ENCODE measurements around the gene DESI1. TPM values are rescaled to one million over a fixed set of nuclear protein-coding genes. Genes with fewer than 3 reads are reported as not detected.

DESI1 gene
- polyA plus RNA-seq, 1 of the 3 experiments (the other 2 are of a cell fraction), result 8.2 TPM

DNA sequence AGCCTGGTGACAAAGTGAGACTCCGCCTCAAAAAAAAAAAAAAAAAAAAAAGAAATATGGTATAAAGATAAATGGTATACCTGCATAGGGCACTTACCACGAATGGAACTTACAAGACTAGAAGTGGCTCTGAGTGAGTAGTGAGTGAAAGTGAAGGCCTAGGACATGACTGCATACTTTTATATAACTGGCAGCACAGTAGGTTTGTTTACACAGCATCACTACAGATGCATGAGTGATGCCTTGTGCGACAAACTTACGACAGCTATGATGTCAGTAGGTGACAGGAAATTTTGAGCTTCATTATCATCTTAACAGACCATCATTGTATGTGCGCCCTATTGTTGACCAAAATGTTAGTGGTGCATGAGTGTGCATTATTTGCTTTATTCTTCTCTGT, 17.9 kb upstream of the DESI1 start:
- DNase-seq, result no peak
- TF ChIP-seq, protein P1, sequence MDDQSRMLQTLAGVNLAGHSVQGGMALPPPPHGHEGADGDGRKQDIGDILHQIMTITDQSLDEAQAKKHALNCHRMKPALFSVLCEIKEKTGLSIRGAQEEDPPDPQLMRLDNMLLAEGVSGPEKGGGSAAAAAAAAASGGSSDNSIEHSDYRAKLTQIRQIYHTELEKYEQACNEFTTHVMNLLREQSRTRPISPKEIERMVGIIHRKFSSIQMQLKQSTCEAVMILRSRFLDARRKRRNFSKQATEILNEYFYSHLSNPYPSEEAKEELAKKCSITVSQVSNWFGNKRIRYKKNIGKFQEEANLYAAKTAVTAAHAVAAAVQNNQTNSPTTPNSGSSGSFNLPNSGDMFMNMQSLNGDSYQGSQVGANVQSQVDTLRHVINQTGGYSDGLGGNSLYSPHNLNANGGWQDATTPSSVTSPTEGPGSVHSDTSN (IDR thresholded peaks at IDR 0.05), result no peak
- TF ChIP-seq RAD21 (IDR thresholded peaks at IDR 0.05; ENCODE audit: low read length) (no peak), IRF3 (IDR thresholded peaks at IDR 0.05; ENCODE audit: low read depth, low read length) (no peak), MXI1 (IDR thresholded peaks at IDR 0.05; ENCODE audit: low read depth, low read length) (no peak), CHD2 (IDR thresholded peaks at IDR 0.05; ENCODE audit: low read length, partially characterized antibody) (no peak), SIN3A (IDR thresholded peaks at IDR 0.05; ENCODE audit: borderline replicate concordance, low read depth, low read length) (no peak), USF1 (IDR thresholded peaks at IDR 0.05; ENCODE audit: borderline replicate concordance, low read depth) (no peak), RXRA (IDR thresholded peaks at IDR 0.05; ENCODE audit: borderline replicate concordance, low read depth) (no peak), NFIC (IDR thresholded peaks at IDR 0.05; ENCODE audit: borderline replicate concordance) (no peak), FOXJ3 (CRISPR knock-in tag; IDR thresholded peaks at IDR 0.05) (no peak), RCOR1 (IDR thresholded peaks at IDR 0.05; ENCODE audit: low read length) (no peak), RFX5 (IDR thresholded peaks at IDR 0.05; ENCODE audit: low read length) (no peak), YY1 (IDR thresholded peaks at IDR 0.05; ENCODE audit: low read depth) (no peak), GATA2 (CRISPR knock-in tag; IDR thresholded peaks at IDR 0.05) (no peak), FOXM1 (IDR thresholded peaks at IDR 0.05; ENCODE audit: low read depth) (no peak)
- TF ChIP-seq, protein P2, sequence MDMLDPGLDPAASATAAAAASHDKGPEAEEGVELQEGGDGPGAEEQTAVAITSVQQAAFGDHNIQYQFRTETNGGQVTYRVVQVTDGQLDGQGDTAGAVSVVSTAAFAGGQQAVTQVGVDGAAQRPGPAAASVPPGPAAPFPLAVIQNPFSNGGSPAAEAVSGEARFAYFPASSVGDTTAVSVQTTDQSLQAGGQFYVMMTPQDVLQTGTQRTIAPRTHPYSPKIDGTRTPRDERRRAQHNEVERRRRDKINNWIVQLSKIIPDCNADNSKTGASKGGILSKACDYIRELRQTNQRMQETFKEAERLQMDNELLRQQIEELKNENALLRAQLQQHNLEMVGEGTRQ (IDR thresholded peaks at IDR 0.05; ENCODE audit: borderline replicate concordance, low read depth, low read length), result no peak
- peaks cover 6% of the 10 kb centered on the region for H3F3A ChIP-seq (replicated peaks; ENCODE audit: insufficient read depth)
- peaks cover 3% of the 10 kb centered on the region; the same call in 1 of the 2 replicates for H4K20me1 ChIP-seq (ENCODE audit: insufficient read depth)
- no peak overlapping the region for H3K27ac ChIP-seq (ENCODE audit: low read depth in 2 of 2, low read length in 1 of 2)
- POLR2A ChIA-PET, result interaction anchor here (0.7 kb wide), 1 partner anchor 17 kb away, joined by 3 read pairs; no protein-coding TSS in a partner anchor
- WGBS (ENCODE audit: low lambda C conversion rate), result 83% methylated on average over 3 of the region's 5 CpGs
- CTCF ChIA-PET, result no interaction called here
- no peak overlapping the region for H2AFZ ChIP-seq (ENCODE audit: low read depth)
- no peaks in the 10 kb centered on the region for H3K9me2 ChIP-seq
- H3K4me2 ChIP-seq, result no peak overlapping the region
- H3K79me2 ChIP-seq (ENCODE audit: insufficient read depth), result peaks cover 52% of the 10 kb centered on the region
- peaks cover 7 to 16% of the 10 kb centered on the region in 2 experiments for H3K36me3 ChIP-seq (replicated peaks in 1 of 2; ENCODE audit: control insufficient read depth in 1 of 2, insufficient read depth in 2 of 2, low read length in 1 of 2)
- no peaks in the 10 kb centered on the region for H3K27me3 ChIP-seq (ENCODE audit: insufficient read depth)
- no peak overlapping the region for H3K4me3 ChIP-seq (ENCODE audit: low read depth in 2 of 2, low read length in 1 of 2)
- no peaks in the 10 kb centered on the region for H3K4me1 ChIP-seq (ENCODE audit: control insufficient read depth in 1 of 2, insufficient read depth in 2 of 2, low read depth in 1 of 2, low read length in 1 of 2)
- no peak overlapping the region for H3K9ac ChIP-seq
- no peaks in the 10 kb centered on the region for H3K9me3 ChIP-seq
